GM10847 (cell line): ENCODE results near the gene SPRED1.

ENCODE experiments used
- POLR2A ChIP-seq: IDR thresholded peaks from 2 replicates; pipeline ENCODE4 v1.6.1; 2011; ENCODE audit not compliant: insufficient read length; ENCODE audit errors: extremely low read depth

SPRED1 gene

GRCh38 chr15:38307861-38308641 is 55.4 kb downstream of the SPRED1 start:
- no peak for TF ChIP-seq POLR2A

DNA sequence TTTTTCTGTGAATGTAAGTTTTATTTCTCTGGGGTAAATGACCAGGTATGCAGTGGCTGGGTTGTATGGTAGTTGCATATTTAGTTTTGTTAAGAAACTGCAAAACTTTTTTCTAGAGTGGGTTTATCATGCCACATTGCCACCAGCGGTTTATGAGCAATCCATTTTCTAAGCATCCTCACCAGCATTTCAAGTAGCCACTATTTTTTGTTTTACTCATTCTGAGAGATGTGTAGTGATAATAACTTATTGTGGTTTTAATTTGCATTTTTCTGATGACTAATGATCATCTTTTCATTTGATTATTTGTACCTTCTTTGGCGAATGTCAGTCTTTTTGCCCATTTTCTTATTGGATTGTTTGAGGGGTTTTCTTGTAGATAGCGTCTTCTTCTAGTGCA is 56.2 kb downstream of the SPRED1 start:
- TF ChIP-seq POLR2A = no peak

- no peak for TF ChIP-seq POLR2A
Measured at GRCh38 chr15:38312190-38312589, 59.6 kb downstream of the SPRED1 start.

DNA sequence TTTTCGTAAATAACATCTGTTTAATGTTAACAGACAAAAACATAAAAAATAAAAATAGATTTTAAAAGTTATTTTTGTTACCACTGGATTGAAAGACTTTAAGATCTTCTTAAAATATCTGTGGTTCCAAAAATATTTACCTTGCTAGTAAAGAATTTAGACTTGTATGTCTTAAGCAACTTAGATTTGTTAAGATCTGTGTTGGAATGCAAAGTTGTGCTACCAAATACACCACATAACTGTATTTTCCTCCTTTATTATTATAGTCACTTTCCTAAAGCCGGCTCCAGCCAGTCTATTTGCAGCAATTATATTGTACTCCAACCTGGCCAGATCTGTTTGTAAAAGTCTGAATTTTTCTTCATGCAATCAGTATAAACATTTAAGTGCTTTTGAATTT is 63.7 kb downstream of the SPRED1 start:
- no peak for TF ChIP-seq POLR2A

- TF ChIP-seq POLR2A = no peak
Measured at GRCh38 chr15:38320181-38320580, 67.5 kb downstream of the SPRED1 start.

GRCh38 chr15:38320866-38321265 is 68.2 kb downstream of the SPRED1 start:
- TF ChIP-seq POLR2A = no peak

DNA sequence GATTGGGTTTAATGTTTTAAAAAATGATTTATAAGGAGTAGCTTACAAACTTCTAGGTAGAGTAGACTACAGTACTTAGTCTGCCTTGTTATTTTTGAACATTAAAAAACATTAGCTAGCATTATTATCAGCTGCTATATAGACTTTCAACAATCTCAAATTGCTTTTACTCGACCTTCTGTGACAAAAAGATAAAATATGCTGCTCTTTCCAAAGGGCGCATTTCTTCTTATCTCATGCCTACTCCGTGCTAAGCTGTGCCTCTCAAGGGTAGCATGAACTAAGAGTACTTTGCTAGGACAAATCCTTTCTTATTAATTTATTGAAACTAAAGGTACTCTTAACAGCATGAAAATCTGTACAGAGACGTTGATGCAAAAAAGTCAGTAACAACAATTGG is 71.3 kb downstream of the SPRED1 start:
- no peak for TF ChIP-seq POLR2A

GRCh38 chr15:38324939-38325647 is 72.5 kb downstream of the SPRED1 start:
- TF ChIP-seq POLR2A = no peak

DNA sequence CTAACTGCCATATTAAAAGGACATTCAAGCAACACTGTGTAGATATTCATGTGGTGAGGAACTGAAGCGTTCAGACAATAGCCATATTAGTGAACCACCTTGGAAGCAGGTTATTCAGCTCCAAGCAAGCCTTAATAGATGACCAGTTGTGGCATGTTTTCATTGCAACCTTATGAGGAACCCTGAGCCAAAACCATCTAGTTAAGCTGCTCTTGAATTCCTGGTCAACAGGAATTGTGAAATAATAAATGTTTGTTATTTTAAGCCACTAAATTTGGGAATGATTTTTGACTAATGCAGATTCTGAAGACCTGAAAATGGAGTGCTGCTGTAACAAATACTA is 73.0 kb downstream of the SPRED1 start:
- TF ChIP-seq POLR2A = no peak

GRCh38 chr15:38332711-38333110 is 80.1 kb downstream of the SPRED1 start:
- TF ChIP-seq POLR2A = no peak

- no peak for TF ChIP-seq POLR2A
Measured at GRCh38 chr15:38335116-38335515, 82.5 kb downstream of the SPRED1 start.

DNA sequence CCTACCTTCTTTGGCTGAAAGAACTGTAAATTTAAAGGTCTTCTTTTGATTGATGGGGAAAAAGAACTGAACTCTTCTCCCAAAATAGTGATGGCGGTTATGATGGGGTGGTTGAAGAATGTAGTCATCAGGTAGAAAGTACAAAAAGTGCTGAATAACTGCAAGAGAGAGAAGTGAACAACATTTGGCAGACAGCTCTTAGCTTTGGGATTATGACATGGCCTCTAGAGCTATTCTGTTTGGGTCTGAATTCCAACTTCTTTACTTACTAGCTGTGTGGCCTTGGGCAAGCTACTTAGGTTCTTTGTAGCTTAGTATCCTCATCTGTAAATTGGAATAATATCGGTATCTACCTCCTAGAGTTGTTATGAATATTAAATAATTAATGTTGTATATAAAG is 91.7 kb downstream of the SPRED1 start:
- no peak for TF ChIP-seq POLR2A

GRCh38 chr15:38349251-38349650 is 96.6 kb downstream of the SPRED1 start:
- no peak for TF ChIP-seq POLR2A

DNA sequence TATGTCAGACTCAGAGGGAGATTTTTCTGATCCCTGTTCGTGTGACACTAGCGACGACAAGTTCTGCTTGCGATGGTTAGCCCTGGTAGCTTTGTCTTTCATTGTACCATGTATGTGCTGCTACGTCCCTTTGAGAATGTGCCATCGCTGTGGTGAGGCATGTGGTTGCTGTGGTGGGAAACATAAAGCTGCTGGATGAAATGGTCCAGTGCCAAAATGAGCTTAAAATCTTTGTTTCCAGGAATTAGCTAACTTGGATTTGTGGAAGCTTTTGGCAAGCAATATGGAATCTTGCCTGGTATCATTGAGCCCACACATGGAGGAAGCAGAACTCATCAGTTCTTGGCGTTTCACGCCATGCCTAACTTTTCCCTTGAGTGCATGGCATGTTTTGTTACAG is 98.8 kb downstream of the SPRED1 start:
- TF ChIP-seq POLR2A = no peak

- no peak for TF ChIP-seq POLR2A
Measured at GRCh38 chr15:38354315-38354929, 101.8 kb downstream of the SPRED1 start.

DNA sequence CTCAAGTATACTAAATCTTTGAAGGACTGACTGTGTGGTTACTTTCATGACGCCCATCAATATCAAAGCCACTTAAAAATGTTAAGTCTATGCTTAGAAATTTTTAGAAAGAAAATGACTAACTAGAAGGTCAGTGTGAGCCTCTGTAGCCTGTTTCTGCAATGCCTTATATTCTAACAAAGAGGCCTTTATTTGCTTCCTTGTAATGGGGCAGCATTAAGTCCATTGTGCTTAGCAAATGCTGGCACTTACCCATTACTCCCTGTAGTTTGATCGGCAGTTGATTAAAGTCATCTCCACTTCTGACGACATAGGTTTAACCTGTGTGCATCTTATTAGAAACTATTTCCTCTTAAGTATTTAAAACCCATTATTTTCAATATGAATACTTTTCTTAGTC is 109.7 kb downstream of the SPRED1 start:
- TF ChIP-seq POLR2A = no peak

DNA sequence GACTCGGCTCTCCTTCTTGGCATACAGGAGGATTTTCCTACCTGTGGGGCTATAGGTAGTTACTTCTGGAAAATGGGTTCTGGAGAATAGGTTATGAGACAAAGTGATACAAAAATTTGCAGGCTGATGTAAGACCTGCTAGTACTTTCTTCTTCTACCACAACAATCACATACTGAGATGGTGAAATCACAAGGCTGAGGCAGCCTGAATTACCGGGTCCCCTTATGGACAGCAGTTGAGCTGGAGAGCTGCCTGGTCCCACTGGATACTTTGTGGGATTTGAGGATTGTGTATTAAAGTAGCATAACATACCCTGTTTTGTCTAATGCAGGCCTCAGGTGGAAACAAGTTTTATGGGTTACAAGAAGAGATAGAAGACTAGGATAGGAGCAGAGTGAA is 114.8 kb downstream of the SPRED1 start:
- TF ChIP-seq POLR2A = no peak

- TF ChIP-seq POLR2A = no peak
Measured at GRCh38 chr15:38369936-38370478, 117.4 kb downstream of the SPRED1 start.
